Right lobe of liver (tissue), 6 donors: ENCODE measurements around the gene FAM118B. TPM values are rescaled to one million over a fixed set of nuclear protein-coding genes. Genes with fewer than 3 reads are reported as not detected.

Experiments
- ATAC-seq, 4 donors: fragments of 200-7000 bp; cut with Tn5 transposase; one replicate each; pipeline ENCODE4 v1.9.1; 2020; ENCODE audit warnings: mild to moderate bottlenecking in 4 of 4, moderate library complexity in 4 of 4
- DNase-seq, 3 donors: peaks; one replicate each; pipeline ENCODE4 v3.0.0-alpha.2; 2020
- H3K27ac ChIP-seq, 3 donors: fragments of 200-600 bp; one replicate each; pipeline ENCODE4 v1.8.0; 2022
- H3K27me3 ChIP-seq, 2 donors: fragments of 200-600 bp; one replicate each; pipeline ENCODE4 v1.8.0; 2022
- H3K36me3 ChIP-seq, 4 donors: fragments of 200-600 bp; sonication (generic) in 1 of 4; one replicate each; pipeline versions ENCODE4 v1.5.1 to v1.8.0; 2017 to 2022; ENCODE audit warnings: control low read depth in 1 of 4
- H3K4me1 ChIP-seq, 4 donors: fragments of 200-600 bp; sonication (generic) in 1 of 4; one replicate each; pipeline versions ENCODE4 v1.5.1 to v1.8.0; 2017 to 2022; ENCODE audit warnings: control low read depth in 1 of 4
- H3K4me3 ChIP-seq, 3 donors: fragments of 200-600 bp; one replicate each; pipeline ENCODE4 v1.8.0; 2022
- H3K9me3 ChIP-seq, 4 donors: fragments of 200-600 bp; sonication (generic) in 1 of 4; one replicate each; pipeline versions ENCODE4 v1.5.1 to v1.8.0; 2017 to 2022; ENCODE audit warnings: control low read depth in 1 of 4
- CTCF ChIP-seq, 4 donors: fragments of 200-600 bp in 3 of 4; fragments of 450-650 bp in 1 of 4; IDR thresholded peaks; one replicate each; pipeline versions ENCODE4 v1.5.1 to v1.8.0; 2016 to 2022; ENCODE audit warnings: antibody characterized with exemption in 4 of 4, mild to moderate bottlenecking in 2 of 4
- POLR2A ChIP-seq: fragments of 450-650 bp; IDR thresholded peaks from one replicate; pipeline ENCODE4 v1.6.1; 2017; ENCODE audit warnings: antibody characterized with exemption, mild to moderate bottlenecking
- WGBS: methylation state at CpG from one replicate; pipeline ENCODE4 v1.1.6; 2018; ENCODE audit warnings: low coverage, low lambda C conversion rate; ENCODE audit not compliant: insufficient coverage; ENCODE audit errors: missing lambda C conversion rate; 5-methylcytosine and 5-hydroxymethylcytosine counted together
- intact Hi-C, 2 donors: fragments of 100-400 bp; cut with DNase I; formaldehyde crosslinking; loops; one replicate each; pipeline versions ENCODE4 v1.11.2 to v1.14.1; 2022
- total RNA-seq, 6 experiments: library from RNA; depleted of rRNA in 2 of 6; stranded (reverse); fragments of >200 nt in 2 of 6; fragmentation: NEBNext Ultra II Directional in 3 of 6; extraction: Animal tissue kit (Norgen Biotek cat#: 25700) in 3 of 6; gene quantifications; one replicate each; pipeline versions ENCODE4 v1.1.0 to v1.2.4, GENCODE V29; 2016 to 2023
- donor health status: DM: no; HTN: yes; CAD: no.
- donor health status: DM: no; HTN: no; CAD: no.
- donor health status: DM: no; HTN: no; CAD: no.
- donor health status: DM: no; HTN: yes; CAD: no.
- donor health status: DM: no; HTN: yes; CAD: no.

FAM118B gene
- total RNA-seq, 6 experiments from 2014 or later = 4.6 to 8.3 (median 5.8) TPM

GRCh38 chr11:126282736-126283591 lies 71.4 kb downstream of the FAM118B start, which contains the start of gene TIRAP:
TIRAP (plus strand) TSS chr11:126283093; CDS start chr11:126290895, 7,802 bp downstream.
- Histone ChIP-seq H3K4me1 (peaks cover 0 to 31% (median 15%) of the 10 kb centered on the region in 4 donors), H3K36me3 (peaks cover 0 to 2% (median 0%) of the 10 kb centered on the region in 4 donors), H3K27me3 (no peaks in the 10 kb centered on the region), H3K27ac (peak within 1 kb of the TSS; percentile 91 to 99 (median 93)), H3K9me3 (no peaks in the 10 kb centered on the region), H3K4me3 (peak within 1 kb of the TSS; percentile 73 to 87 (median 83))
- WGBS = 0% methylated on average over 16 of the region's 82 CpGs
- TF ChIP-seq CTCF (IDR thresholded peaks at IDR 0.05) (peak in 1 of 4 donors; percentile 55), POLR2A (peak; percentile 83)
- ATAC-seq = peak; percentile 75 to 89 (median 84)
- DNase-seq = peak; percentile 81 to 87 (median 86)
- intact Hi-C loops = no loop called here

GRCh38 chr11:126284829-126285228 lies 73.2 kb downstream of the FAM118B start:
- no peak overlapping the region for H3K4me3 ChIP-seq
- H3K27ac ChIP-seq = no peak overlapping the region
- TF ChIP-seq CTCF (IDR thresholded peaks at IDR 0.05) (no peak), POLR2A (no peak)
- DNase-seq = peak in 1 of 3 donors; percentile 70
- no peaks in the 10 kb centered on the region for H3K9me3 ChIP-seq
- peak in 1 of 4 donors; percentile 7 for ATAC-seq
- no peaks in the 10 kb centered on the region for H3K27me3 ChIP-seq
- 71% methylated on average over 5 of the region's 6 CpGs for WGBS
- peaks cover 0 to 17% (median 8%) of the 10 kb centered on the region in 4 donors for H3K4me1 ChIP-seq
- peaks cover 0 to 5% (median 0%) of the 10 kb centered on the region in 4 donors for H3K36me3 ChIP-seq
- intact Hi-C loops = no loop called here

GRCh38 chr11:126288237-126288636 lies 76.7 kb downstream of the FAM118B start:
- no peaks in the 10 kb centered on the region for H3K27me3 ChIP-seq
- 82% methylated on average over 5 of the region's 6 CpGs for WGBS
- TF ChIP-seq POLR2A (no peak), CTCF (IDR thresholded peaks at IDR 0.05) (no peak)
- no peak overlapping the region for H3K4me3 ChIP-seq
- no peak for ATAC-seq
- H3K36me3 ChIP-seq = peaks cover 0 to 25% (median 7%) of the 10 kb centered on the region in 4 donors
- intact Hi-C loops = no loop called here
- H3K27ac ChIP-seq = no peak overlapping the region
- DNase-seq = no peak
- H3K9me3 ChIP-seq = no peaks in the 10 kb centered on the region
- peaks cover 0 to 10% (median 5%) of the 10 kb centered on the region in 4 donors for H3K4me1 ChIP-seq

GRCh38 chr11:126290887-126291286 lies 79.3 kb downstream of the FAM118B start:
- no peak overlapping the region for H3K27ac ChIP-seq
- no peaks in the 10 kb centered on the region for H3K9me3 ChIP-seq
- no peaks in the 10 kb centered on the region for H3K4me1 ChIP-seq
- no peak for TF ChIP-seq POLR2A
- no peak for TF ChIP-seq CTCF (IDR thresholded peaks at IDR 0.05)
- DNase-seq (no peak), ATAC-seq (peak in 1 of 4 donors; percentile 26)
- WGBS = 100% methylated on average over 3 of the region's 12 CpGs
- no peak overlapping the region for H3K4me3 ChIP-seq
- no peaks in the 10 kb centered on the region for H3K27me3 ChIP-seq
- H3K36me3 ChIP-seq = peaks cover 0 to 37% (median 9%) of the 10 kb centered on the region in 4 donors
- intact Hi-C loops = no loop called here
